Osteoblast (primary cell): ENCODE results near the gene TDRD10. TPM values are rescaled to one million over a fixed set of nuclear protein-coding genes. Genes with fewer than 3 reads are reported as not detected.

Experiments used
- DNase-seq: peaks from one replicate; pipeline ENCODE4 v3.0.0; 2011; ENCODE audit warnings: low spot score, mixed read lengths; ENCODE audit not compliant: insufficient read length; ENCODE audit errors: missing footprints
- H2AFZ ChIP-seq: 2 replicates; pipeline ENCODE4 v1.6.0; 2011; ENCODE audit warnings: mild to moderate bottlenecking, low read length
- H3K27ac ChIP-seq: 2 replicates; pipeline ENCODE4 v1.5.1; 2011; ENCODE audit warnings: mild to moderate bottlenecking, low read depth, low read length, moderate library complexity
- H3K27me3 ChIP-seq: 2 replicates; pipeline ENCODE4 v1.6.0; 2012; ENCODE audit warnings: mild to moderate bottlenecking, control low read depth, inconsistent platforms, low read length, moderate library complexity; ENCODE audit not compliant: insufficient read depth
- H3K36me3 ChIP-seq: 2 replicates; pipeline ENCODE4 v1.5.1; 2011; ENCODE audit warnings: mild to moderate bottlenecking, low read length, control low read depth, moderate library complexity; ENCODE audit not compliant: insufficient read depth
- H3K4me1 ChIP-seq: 2 replicates; pipeline ENCODE4 v1.5.1; 2011; ENCODE audit warnings: mild to moderate bottlenecking, low read length, control low read depth, moderate library complexity; ENCODE audit not compliant: insufficient read depth
- H3K4me2 ChIP-seq: 2 replicates; pipeline ENCODE4 v1.6.0; 2011; ENCODE audit warnings: mild to moderate bottlenecking, low read length; ENCODE audit not compliant: insufficient read depth
- H3K4me3 ChIP-seq: fragments of 200-600 bp; sonication (generic); 3 replicates; pipeline ENCODE4 v1.5.1; 2012; ENCODE audit warnings: mild to moderate bottlenecking, low read length, inconsistent platforms; ENCODE audit not compliant: insufficient read depth
- H3K79me2 ChIP-seq: 2 replicates; pipeline ENCODE4 v1.6.0; 2012; ENCODE audit warnings: mild to moderate bottlenecking, low read length, control low read depth, inconsistent platforms; ENCODE audit not compliant: insufficient read depth
- H3K9me3 ChIP-seq: 2 replicates; pipeline ENCODE4 v1.5.1; 2011; ENCODE audit warnings: low read depth, low read length, control low read depth
- H4K20me1 ChIP-seq: 2 replicates; pipeline ENCODE4 v1.6.0; 2012; ENCODE audit warnings: mild to moderate bottlenecking, low read length, control low read depth; ENCODE audit not compliant: insufficient read depth
- total RNA-seq: library from RNA; depleted of rRNA; stranded (reverse); fragments of >200 nt; gene quantifications from 2 replicates; pipeline ENCODE4 v1.2.3, GENCODE V29; 2012
- TF ChIP-seq, protein P1 (sequence below): IDR thresholded peaks from 2 replicates; pipeline ENCODE4 v1.5.1; 2011; ENCODE audit warnings: mild to moderate bottlenecking, low read depth, low read length, moderate library complexity; ENCODE audit errors: extremely low read depth

Gene TDRD10
- total RNA-seq, 1 donor = not detected

DNA sequence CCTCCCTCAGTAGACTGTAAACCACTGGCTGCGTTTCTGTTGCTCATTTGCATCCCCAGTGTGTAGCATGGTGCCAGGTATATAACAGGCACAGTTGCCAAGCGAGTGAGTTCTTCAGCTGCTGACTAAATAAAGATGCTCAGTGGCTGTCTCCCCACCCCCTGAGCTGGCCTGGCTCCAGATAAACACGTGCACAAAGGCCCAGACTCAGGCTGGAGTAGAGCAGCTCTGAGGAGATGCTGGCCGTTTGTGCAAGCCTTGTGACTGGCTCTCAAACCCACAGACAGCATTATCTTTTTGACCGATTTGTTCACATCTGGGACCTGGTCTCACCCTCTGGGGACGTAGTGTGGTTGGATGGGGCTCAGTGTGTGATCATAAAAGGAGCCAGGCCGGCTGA, 72.7 kb downstream of the TDRD10 start:
- H2AFZ ChIP-seq = no peak overlapping the region
- no peaks in the 10 kb centered on the region for H3K4me1 ChIP-seq
- H3K27me3 ChIP-seq = no peaks in the 10 kb centered on the region
- H4K20me1 ChIP-seq = peaks cover 6% of the 10 kb centered on the region
- H3K79me2 ChIP-seq = no peaks in the 10 kb centered on the region
- DNase-seq = peak; percentile 88
- TF ChIP-seq, protein P1, sequence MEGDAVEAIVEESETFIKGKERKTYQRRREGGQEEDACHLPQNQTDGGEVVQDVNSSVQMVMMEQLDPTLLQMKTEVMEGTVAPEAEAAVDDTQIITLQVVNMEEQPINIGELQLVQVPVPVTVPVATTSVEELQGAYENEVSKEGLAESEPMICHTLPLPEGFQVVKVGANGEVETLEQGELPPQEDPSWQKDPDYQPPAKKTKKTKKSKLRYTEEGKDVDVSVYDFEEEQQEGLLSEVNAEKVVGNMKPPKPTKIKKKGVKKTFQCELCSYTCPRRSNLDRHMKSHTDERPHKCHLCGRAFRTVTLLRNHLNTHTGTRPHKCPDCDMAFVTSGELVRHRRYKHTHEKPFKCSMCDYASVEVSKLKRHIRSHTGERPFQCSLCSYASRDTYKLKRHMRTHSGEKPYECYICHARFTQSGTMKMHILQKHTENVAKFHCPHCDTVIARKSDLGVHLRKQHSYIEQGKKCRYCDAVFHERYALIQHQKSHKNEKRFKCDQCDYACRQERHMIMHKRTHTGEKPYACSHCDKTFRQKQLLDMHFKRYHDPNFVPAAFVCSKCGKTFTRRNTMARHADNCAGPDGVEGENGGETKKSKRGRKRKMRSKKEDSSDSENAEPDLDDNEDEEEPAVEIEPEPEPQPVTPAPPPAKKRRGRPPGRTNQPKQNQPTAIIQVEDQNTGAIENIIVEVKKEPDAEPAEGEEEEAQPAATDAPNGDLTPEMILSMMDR = no peak
- no peak overlapping the region for H3K4me3 ChIP-seq
- no peak overlapping the region for H3K27ac ChIP-seq
- H3K36me3 ChIP-seq = peaks cover 17% of the 10 kb centered on the region
- H3K4me2 ChIP-seq = no peak overlapping the region
- no peaks in the 10 kb centered on the region for H3K9me3 ChIP-seq

DNA sequence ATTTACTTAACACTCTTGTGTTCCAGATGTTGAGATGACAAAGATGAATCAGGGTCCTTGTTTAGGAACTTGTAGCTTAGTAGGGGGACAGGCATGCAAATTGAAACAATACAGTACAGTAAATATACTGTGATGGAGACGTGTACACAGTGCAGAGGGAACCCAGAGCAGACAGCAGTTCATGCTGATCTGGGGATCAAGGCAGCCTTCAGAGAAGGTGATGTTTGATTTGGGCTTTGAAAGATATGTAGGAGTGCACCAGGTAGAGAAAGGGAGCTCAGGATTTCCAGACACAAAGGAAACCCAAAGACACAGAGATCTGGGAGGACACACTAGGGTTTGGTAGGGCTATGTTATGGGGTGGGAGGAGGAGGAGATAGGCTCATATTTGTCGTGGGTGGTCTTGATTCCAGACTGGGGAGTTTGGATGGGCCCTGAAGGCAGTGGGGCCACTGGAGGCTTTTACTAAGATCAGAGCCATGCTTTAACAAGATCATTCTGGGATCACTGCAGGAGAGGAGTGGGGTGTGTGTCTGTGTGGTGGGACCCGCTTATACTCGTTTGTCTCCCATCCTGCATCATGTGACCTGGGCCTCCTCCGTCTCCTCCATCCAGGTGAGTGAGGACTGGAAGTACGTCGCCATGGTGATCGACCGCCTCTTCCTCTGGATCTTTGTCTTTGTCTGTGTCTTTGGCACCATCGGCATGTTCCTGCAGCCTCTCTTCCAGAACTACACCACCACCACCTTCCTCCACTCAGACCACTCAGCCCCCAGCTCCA, 73.3 kb downstream of the TDRD10 start:
- Histone ChIP-seq H3K4me3 (no peak overlapping the region), H3K4me2 (no peak overlapping the region), H3K27me3 (no peaks in the 10 kb centered on the region), H3K4me1 (no peaks in the 10 kb centered on the region), H3K27ac (no peak overlapping the region), H4K20me1 (peaks cover 8% of the 10 kb centered on the region), H3K36me3 (peaks cover 22% of the 10 kb centered on the region), H3K79me2 (no peaks in the 10 kb centered on the region), H3K9me3 (no peaks in the 10 kb centered on the region), H2AFZ (no peak overlapping the region)
- TF ChIP-seq, protein P1 = no peak
- DNase-seq = no peak

DNA sequence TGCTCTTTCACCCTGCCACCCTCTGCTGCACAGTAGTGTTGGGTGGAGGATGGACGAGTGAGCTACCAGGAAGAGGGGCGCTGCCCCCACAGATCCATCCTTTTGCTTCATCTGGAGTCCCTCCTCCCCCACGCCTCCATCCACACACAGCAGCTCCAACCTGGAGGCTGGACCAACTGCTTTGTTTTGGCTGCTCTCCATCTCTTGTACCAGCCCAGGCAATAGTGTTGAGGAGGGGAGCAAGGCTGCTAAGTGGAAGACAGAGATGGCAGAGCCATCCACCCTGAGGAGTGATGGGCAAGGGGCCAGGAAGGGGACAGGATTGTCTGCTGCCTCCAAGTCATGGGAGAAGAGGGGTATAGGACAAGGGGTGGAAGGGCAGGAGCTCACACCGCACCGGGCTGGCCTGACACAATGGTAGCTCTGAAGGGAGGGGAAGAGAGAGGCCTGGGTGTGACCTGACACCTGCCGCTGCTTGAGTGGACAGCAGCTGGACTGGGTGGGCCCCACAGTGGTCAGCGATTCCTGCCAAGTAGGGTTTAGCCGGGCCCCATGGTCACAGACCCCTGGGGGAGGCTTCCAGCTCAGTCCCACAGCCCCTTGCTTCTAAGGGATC, 74.0 kb downstream of the TDRD10 start:
- no peak overlapping the region for H3K27ac ChIP-seq
- peaks cover 28% of the 10 kb centered on the region for H3K36me3 ChIP-seq
- no peaks in the 10 kb centered on the region for H3K79me2 ChIP-seq
- no peak overlapping the region for H3K4me3 ChIP-seq
- H2AFZ ChIP-seq = no peak overlapping the region
- DNase-seq = no peak
- no peaks in the 10 kb centered on the region for H3K27me3 ChIP-seq
- peaks cover 8% of the 10 kb centered on the region for H4K20me1 ChIP-seq
- TF ChIP-seq, protein P1 = no peak
- no peaks in the 10 kb centered on the region for H3K9me3 ChIP-seq
- no peak overlapping the region for H3K4me2 ChIP-seq
- H3K4me1 ChIP-seq = no peaks in the 10 kb centered on the region

DNA sequence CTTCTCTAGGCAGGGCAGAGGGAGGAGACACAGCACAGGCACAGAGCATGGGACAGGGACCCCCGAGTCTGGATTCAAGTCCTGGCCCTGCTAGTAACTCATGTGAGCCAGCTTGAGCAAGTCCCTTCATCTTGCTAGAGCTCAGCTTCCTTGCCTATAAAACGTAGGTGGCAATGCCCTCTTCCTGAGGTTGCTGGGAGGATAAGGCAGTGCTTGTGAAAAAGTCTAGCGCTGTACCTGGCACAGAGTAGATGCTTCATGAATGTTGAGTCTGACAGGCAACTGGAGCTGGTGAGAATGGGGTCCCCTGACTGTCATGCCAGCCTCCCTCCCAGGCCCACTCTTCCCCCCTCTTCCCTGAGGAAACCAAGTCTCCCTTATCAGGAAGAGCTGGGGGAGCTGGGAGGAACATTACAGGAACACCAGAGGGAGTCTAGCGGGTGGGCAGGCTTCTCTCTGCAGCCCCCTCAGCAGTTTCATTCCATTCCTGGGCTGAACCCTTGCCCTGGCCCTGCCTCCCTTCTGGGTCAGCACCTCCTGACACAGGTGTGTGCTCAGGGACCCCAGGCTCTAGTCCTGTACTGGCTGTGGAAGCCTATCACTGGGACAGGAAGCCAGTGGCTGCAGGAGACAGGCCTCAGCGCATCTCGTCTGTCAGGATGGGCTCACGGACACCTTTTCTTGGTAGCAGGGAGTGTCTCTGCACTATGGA, 75.5 kb downstream of the TDRD10 start:
- H3K4me2 ChIP-seq = no peak overlapping the region
- H3K27ac ChIP-seq = no peak overlapping the region
- TF ChIP-seq, protein P1 = no peak

More for the DNA sequence above, 75.5 kb downstream of the TDRD10 start:
- peaks cover 40% of the 10 kb centered on the region for H3K36me3 ChIP-seq
- peak; percentile 27 for DNase-seq
- H3K27me3 ChIP-seq = no peaks in the 10 kb centered on the region
- no peak overlapping the region for H3K4me3 ChIP-seq
- no peaks in the 10 kb centered on the region for H3K79me2 ChIP-seq
- H4K20me1 ChIP-seq = peaks cover 10% of the 10 kb centered on the region
- no peak overlapping the region for H2AFZ ChIP-seq
- H3K4me1 ChIP-seq = no peaks in the 10 kb centered on the region
- H3K9me3 ChIP-seq = no peaks in the 10 kb centered on the region
